ENCODE measurements around the gene EFTUD2. TPM values are rescaled to one million over a fixed set of nuclear protein-coding genes. Genes with fewer than 3 reads are reported as not detected.

The EFTUD2 gene
- total RNA-seq, 1 experiment from 2014 or later = 150 TPM

GRCh38 chr17:44921122-44921882 is 22.1 kb upstream of the EFTUD2 start:
- ATAC-seq (no peak), DNase-seq (ENCODE audit: low read depth, low spot score) (no peak)
- Histone ChIP-seq H3K4me2 (ENCODE audit: low read length) (no peak overlapping the region), H4K20me1 (ENCODE audit: insufficient read depth) (no peaks in the 10 kb centered on the region), H3K79me2 (ENCODE audit: insufficient read depth, low read length) (no peaks in the 10 kb centered on the region), H3K36me3 (ENCODE audit: control insufficient read depth in 1 of 2, insufficient read depth in 2 of 2, low read length in 2 of 2) (peaks cover 7 to 8% of the 10 kb centered on the region in 2 experiments; a peak in 2 of 4 replicates), H3K4me1 (ENCODE audit: control insufficient read depth in 1 of 2, insufficient read depth in 2 of 2, low read length in 2 of 2) (peaks cover 0 to 18% of the 10 kb centered on the region in 2 experiments; a peak in 2 of 4 replicates), H3K9me3 (ENCODE audit: control insufficient read depth in 1 of 2, insufficient read depth in 1 of 2, low read depth in 1 of 2, low read length in 2 of 2) (no peaks in the 10 kb centered on the region), H3K4me3 (replicated peaks in 1 of 2; ENCODE audit: low read depth in 1 of 2, low read length in 2 of 2) (no peak overlapping the region), H3K9ac (ENCODE audit: low read length) (no peak overlapping the region), H3K9me2 (ENCODE audit: insufficient read depth) (no peaks in the 10 kb centered on the region), H3K27ac (ENCODE audit: low read depth, low read length) (no peak overlapping the region), H3K27me3 (ENCODE audit: insufficient read depth, low read length) (no peaks in the 10 kb centered on the region), H2AFZ (ENCODE audit: low read depth, low read length, poor library complexity, severe bottlenecking) (no peak overlapping the region)
- BruUV-seq (replicated peaks) = no TSS peak
- no peak for TF ChIP-seq EGR1 (IDR thresholded peaks at IDR 0.05; ENCODE audit: low read depth)
- TF ChIP-seq SRF (IDR thresholded peaks at IDR 0.05; ENCODE audit: low read depth) = no peak
- TF ChIP-seq POLR2A (IDR thresholded peaks at IDR 0.05; ENCODE audit: borderline replicate concordance, extremely low read depth, insufficient read depth, insufficient read length) = no peak
- no peak for TF ChIP-seq YY1 (IDR thresholded peaks at IDR 0.05; ENCODE audit: extremely low read depth, insufficient replicate concordance, low read depth, low read length)
- TF ChIP-seq, protein P1, sequence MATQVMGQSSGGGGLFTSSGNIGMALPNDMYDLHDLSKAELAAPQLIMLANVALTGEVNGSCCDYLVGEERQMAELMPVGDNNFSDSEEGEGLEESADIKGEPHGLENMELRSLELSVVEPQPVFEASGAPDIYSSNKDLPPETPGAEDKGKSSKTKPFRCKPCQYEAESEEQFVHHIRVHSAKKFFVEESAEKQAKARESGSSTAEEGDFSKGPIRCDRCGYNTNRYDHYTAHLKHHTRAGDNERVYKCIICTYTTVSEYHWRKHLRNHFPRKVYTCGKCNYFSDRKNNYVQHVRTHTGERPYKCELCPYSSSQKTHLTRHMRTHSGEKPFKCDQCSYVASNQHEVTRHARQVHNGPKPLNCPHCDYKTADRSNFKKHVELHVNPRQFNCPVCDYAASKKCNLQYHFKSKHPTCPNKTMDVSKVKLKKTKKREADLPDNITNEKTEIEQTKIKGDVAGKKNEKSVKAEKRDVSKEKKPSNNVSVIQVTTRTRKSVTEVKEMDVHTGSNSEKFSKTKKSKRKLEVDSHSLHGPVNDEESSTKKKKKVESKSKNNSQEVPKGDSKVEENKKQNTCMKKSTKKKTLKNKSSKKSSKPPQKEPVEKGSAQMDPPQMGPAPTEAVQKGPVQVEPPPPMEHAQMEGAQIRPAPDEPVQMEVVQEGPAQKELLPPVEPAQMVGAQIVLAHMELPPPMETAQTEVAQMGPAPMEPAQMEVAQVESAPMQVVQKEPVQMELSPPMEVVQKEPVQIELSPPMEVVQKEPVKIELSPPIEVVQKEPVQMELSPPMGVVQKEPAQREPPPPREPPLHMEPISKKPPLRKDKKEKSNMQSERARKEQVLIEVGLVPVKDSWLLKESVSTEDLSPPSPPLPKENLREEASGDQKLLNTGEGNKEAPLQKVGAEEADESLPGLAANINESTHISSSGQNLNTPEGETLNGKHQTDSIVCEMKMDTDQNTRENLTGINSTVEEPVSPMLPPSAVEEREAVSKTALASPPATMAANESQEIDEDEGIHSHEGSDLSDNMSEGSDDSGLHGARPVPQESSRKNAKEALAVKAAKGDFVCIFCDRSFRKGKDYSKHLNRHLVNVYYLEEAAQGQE (IDR thresholded peaks at IDR 0.05; ENCODE audit: low read depth) = no peak
- no peak for TF ChIP-seq EZH2phosphoT487 (IDR thresholded peaks at IDR 0.05; ENCODE audit: borderline replicate concordance)
- TF ChIP-seq ELF1 (IDR thresholded peaks at IDR 0.05; ENCODE audit: borderline replicate concordance, low read depth) = no peak
- TF ChIP-seq ATF3 (IDR thresholded peaks at IDR 0.05) = no peak
- no peak for TF ChIP-seq ZBTB33 (IDR thresholded peaks at IDR 0.05; ENCODE audit: extremely low read depth, insufficient replicate concordance, low read length)
- no peak for TF ChIP-seq SP1 (IDR thresholded peaks at IDR 0.05; ENCODE audit: low read depth)
- TF ChIP-seq ZFX (IDR thresholded peaks at IDR 0.05) = no peak
- TF ChIP-seq, protein P2, sequence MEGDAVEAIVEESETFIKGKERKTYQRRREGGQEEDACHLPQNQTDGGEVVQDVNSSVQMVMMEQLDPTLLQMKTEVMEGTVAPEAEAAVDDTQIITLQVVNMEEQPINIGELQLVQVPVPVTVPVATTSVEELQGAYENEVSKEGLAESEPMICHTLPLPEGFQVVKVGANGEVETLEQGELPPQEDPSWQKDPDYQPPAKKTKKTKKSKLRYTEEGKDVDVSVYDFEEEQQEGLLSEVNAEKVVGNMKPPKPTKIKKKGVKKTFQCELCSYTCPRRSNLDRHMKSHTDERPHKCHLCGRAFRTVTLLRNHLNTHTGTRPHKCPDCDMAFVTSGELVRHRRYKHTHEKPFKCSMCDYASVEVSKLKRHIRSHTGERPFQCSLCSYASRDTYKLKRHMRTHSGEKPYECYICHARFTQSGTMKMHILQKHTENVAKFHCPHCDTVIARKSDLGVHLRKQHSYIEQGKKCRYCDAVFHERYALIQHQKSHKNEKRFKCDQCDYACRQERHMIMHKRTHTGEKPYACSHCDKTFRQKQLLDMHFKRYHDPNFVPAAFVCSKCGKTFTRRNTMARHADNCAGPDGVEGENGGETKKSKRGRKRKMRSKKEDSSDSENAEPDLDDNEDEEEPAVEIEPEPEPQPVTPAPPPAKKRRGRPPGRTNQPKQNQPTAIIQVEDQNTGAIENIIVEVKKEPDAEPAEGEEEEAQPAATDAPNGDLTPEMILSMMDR (IDR thresholded peaks at IDR 0.05 in 2 of 3, conservative IDR thresholded peaks at IDR 0.05 in 1 of 3; ENCODE audit: borderline replicate concordance in 1 of 3, insufficient read depth in 1 of 3, low read depth in 2 of 3, low read length in 2 of 3) = no peak
- no peak for TF ChIP-seq EZH2 (IDR thresholded peaks at IDR 0.05)
- no peak for TF ChIP-seq RAD21 (IDR thresholded peaks at IDR 0.05; ENCODE audit: low read depth)
- TF ChIP-seq ZNF274 (IDR thresholded peaks at IDR 0.05; ENCODE audit: low read depth, low read length) = no peak
- no peak for TF ChIP-seq CBX3 (IDR thresholded peaks at IDR 0.05; ENCODE audit: low read depth)
- no peak for TF ChIP-seq FOSL1 (IDR thresholded peaks at IDR 0.05; ENCODE audit: low read depth)
- TF ChIP-seq JUND (IDR thresholded peaks at IDR 0.05) = no peak
- TF ChIP-seq CEBPB (IDR thresholded peaks at IDR 0.05; ENCODE audit: low read depth) = no peak
- RAD21 ChIA-PET (ENCODE audit: low non-redundant PET in 1 of 2, low total read pairs in 2 of 2, uncharacterized antibody in 2 of 2, unreplicated experiment in 2 of 2) = interaction anchor here in 1 of 2 experiments (1.7 kb wide), 1 partner anchor 99 kb away, joined by 3 read pairs; no protein-coding TSS in a partner anchor
- CTCF ChIA-PET = interaction anchor here (1.0 to 5.1 kb wide), 7 partner anchors 10 to 214 kb away, joined by 3 to 63 read pairs (median 7); partner anchors contain the start of gene ACBD4
- intact Hi-C loops (cut with micrococcal nuclease) = no loop called here
- POLR2A ChIA-PET = no interaction called here
